H1 (cell line): Measurements from ENCODE around the gene RBM19. TPM values are rescaled to one million over a fixed set of nuclear protein-coding genes. Genes with fewer than 3 reads are reported as not detected.

Experiments
- CTCF ChIA-PET: fragments of 300-600 bp; sonication (Branson Sonifier 250); formaldehyde crosslinking; loops from one replicate; lab custom pipeline; 2021; ENCODE audit not compliant: partially characterized antibody; lab: Charles Lee
- POLR2A ChIA-PET: fragments of 300-600 bp; sonication (Branson Sonifier 250); formaldehyde crosslinking; loops from one replicate; lab custom pipeline; 2021; ENCODE audit warnings: inconsistent platforms; ENCODE audit not compliant: partially characterized antibody; lab: Charles Lee
- DNase-seq, 2 experiments: peaks; one replicate each; pipeline versions ENCODE4 v3.0.0 to v3.0.0-alpha.2; 2010 to 2022; ENCODE audit warnings: low spot score in 2 of 2, low read depth in 1 of 2, mixed read lengths in 1 of 2
- FAIRE-seq: peaks from 2 replicates; lab custom pipeline; 2011; peaks lifted over from hg19 to GRCh38; lab: Jason Lieb, UNC
- H2AFZ ChIP-seq: 2 replicates; pipeline ENCODE4 v1.8.1; 2012; ENCODE audit warnings: low read length, inconsistent platforms
- H2AK5ac ChIP-seq: 2 replicates; pipeline ENCODE4 v1.6.1; 2013; ENCODE audit warnings: low read depth, low read length
- H2BK120ac ChIP-seq: replicated peaks from 2 replicates; pipeline ENCODE3; 2013; ENCODE audit warnings: low read depth, low read length, inconsistent platforms
- H2BK12ac ChIP-seq: 2 replicates; pipeline ENCODE4 v1.6.1; 2013; ENCODE audit warnings: low read depth, low read length
- H2BK15ac ChIP-seq: 2 replicates; pipeline ENCODE4 v1.6.1; 2013; ENCODE audit warnings: low read length
- H2BK20ac ChIP-seq: 2 replicates; pipeline ENCODE4 v1.6.1; 2013; ENCODE audit warnings: low read length
- H2BK5ac ChIP-seq: 2 replicates; pipeline ENCODE4 v1.6.1; 2013; ENCODE audit warnings: low read depth, low read length
- H3K14ac ChIP-seq: 2 replicates; pipeline ENCODE4 v1.6.1; 2013; ENCODE audit warnings: inconsistent platforms; ENCODE audit not compliant: insufficient read length
- H3K18ac ChIP-seq: 2 replicates; pipeline ENCODE4 v1.6.1; 2013; ENCODE audit warnings: low read length; ENCODE audit errors: extremely low read depth
- H3K23ac ChIP-seq: 2 replicates; pipeline ENCODE4 v1.6.1; 2013; ENCODE audit warnings: inconsistent platforms; ENCODE audit not compliant: insufficient read length
- H3K23me2 ChIP-seq: 2 replicates; pipeline ENCODE4 v1.6.1; 2013; ENCODE audit warnings: low read depth, low read length
- H3K27ac ChIP-seq: 2 replicates; pipeline ENCODE4 v1.6.1; 2011; ENCODE audit warnings: low read depth, low read length, inconsistent platforms
- H3K27me3 ChIP-seq, 4 experiments: replicated peaks in 1 of 4; 1 replicate in 1 of 4; 2 replicates in 3 of 4; pipeline versions ENCODE4 v1.6.1 to v1.8.1; 2011 to 2013; ENCODE audit warnings: low read length in 3 of 4, mild to moderate bottlenecking in 3 of 4, inconsistent platforms in 2 of 4, mixed read lengths in 2 of 4, moderate library complexity in 1 of 4; ENCODE audit not compliant: control insufficient read depth in 3 of 4, insufficient read depth in 3 of 4; ENCODE audit errors: extremely low read depth in 1 of 4
- H3K36me3 ChIP-seq, 4 experiments: 2 replicates each; pipeline versions ENCODE4 v1.6.1 to v1.8.1; 2011 to 2013; ENCODE audit warnings: mild to moderate bottlenecking in 4 of 4, low read length in 3 of 4, moderate library complexity in 2 of 4, control low read depth in 1 of 4, inconsistent platforms in 1 of 4; ENCODE audit not compliant: insufficient read depth in 4 of 4, control insufficient read depth in 2 of 4
- H3K4ac ChIP-seq: replicated peaks from 2 replicates; pipeline ENCODE3; 2013; ENCODE audit warnings: low read length, low read depth, mixed read lengths, inconsistent platforms; ENCODE audit not compliant: insufficient read length
- H3K4me1 ChIP-seq, 4 experiments: replicated peaks in 1 of 4; 1 replicate in 1 of 4; 2 replicates in 3 of 4; pipeline versions ENCODE4 v1.6.1 to v1.8.1; 2011 to 2013; ENCODE audit warnings: low read length in 3 of 4, inconsistent platforms in 2 of 4, mixed read lengths in 1 of 4; ENCODE audit not compliant: insufficient read depth in 4 of 4, control insufficient read depth in 3 of 4
- H3K4me2 ChIP-seq, 2 experiments: 2 replicates each; pipeline versions ENCODE4 v1.6.1 to v1.8.1; 2011 to 2013; ENCODE audit warnings: low read depth in 2 of 2, low read length in 2 of 2, control low read depth in 1 of 2, inconsistent platforms in 1 of 2, mild to moderate bottlenecking in 1 of 2; ENCODE audit not compliant: insufficient read depth in 1 of 2
- H3K4me3 ChIP-seq, 4 experiments: fragments of 200-600, 300-600 bp in 1 of 4; sonication (generic), shearing (Covaris generic), sonication (Bioruptor Twin) in 1 of 4; 2 replicates each; pipeline versions ENCODE4 v1.5.1 to v1.8.1; 2011 to 2016; ENCODE audit warnings: low read length in 4 of 4, low read depth in 3 of 4, control low read depth in 2 of 4, inconsistent platforms in 2 of 4, mild to moderate bottlenecking in 2 of 4, mixed read lengths in 1 of 4, moderate library complexity in 1 of 4; ENCODE audit not compliant: insufficient read depth in 2 of 4; ENCODE audit errors: extremely low read depth in 1 of 4
- H3K56ac ChIP-seq: replicated peaks from 2 replicates; pipeline ENCODE3; 2013; ENCODE audit warnings: low read depth, mild to moderate bottlenecking, mixed read lengths, low read length, inconsistent platforms; ENCODE audit not compliant: insufficient read length
- H3K79me1 ChIP-seq: 2 replicates; pipeline ENCODE4 v1.6.1; 2013; ENCODE audit warnings: low read depth, low read length, control low read depth
- H3K79me2 ChIP-seq, 2 experiments: 2 replicates each; pipeline versions ENCODE4 v1.6.1 to v1.8.1; 2012 to 2013; ENCODE audit warnings: low read length in 2 of 2, mild to moderate bottlenecking in 2 of 2, inconsistent platforms in 1 of 2; ENCODE audit not compliant: insufficient read depth in 2 of 2, control insufficient read depth in 1 of 2
- H3K9ac ChIP-seq, 4 experiments: replicated peaks in 1 of 4; 1 replicate in 1 of 4; 2 replicates in 3 of 4; pipeline versions ENCODE4 v1.6.1 to v1.8.1; 2011 to 2013; ENCODE audit warnings: low read depth in 3 of 4, low read length in 3 of 4, control low read depth in 2 of 4, mild to moderate bottlenecking in 2 of 4, moderate library complexity in 2 of 4, inconsistent platforms in 1 of 4; ENCODE audit errors: extremely low read depth in 1 of 4
- H3K9me3 ChIP-seq, 2 experiments: 2 replicates each; pipeline versions ENCODE4 v1.6.1 to v1.8.1; 2012 to 2013; ENCODE audit warnings: mild to moderate bottlenecking in 2 of 2, moderate library complexity in 2 of 2, control low read depth in 1 of 2, inconsistent platforms in 1 of 2, low read depth in 1 of 2, low read length in 1 of 2, mixed read lengths in 1 of 2; ENCODE audit not compliant: insufficient read depth in 2 of 2
- H4K20me1 ChIP-seq, 2 experiments: replicated peaks in 1 of 2; 2 replicates each; pipeline versions ENCODE3 to v1.8.1; 2011 to 2013; ENCODE audit warnings: inconsistent platforms in 2 of 2, low read length in 2 of 2, mild to moderate bottlenecking in 1 of 2; ENCODE audit not compliant: insufficient read depth in 2 of 2, control insufficient read depth in 1 of 2
- H4K5ac ChIP-seq: 2 replicates; pipeline ENCODE4 v1.6.1; 2013; ENCODE audit warnings: low read length, low read depth, mixed read lengths, inconsistent platforms; ENCODE audit not compliant: insufficient read length
- H4K8ac ChIP-seq: 2 replicates; pipeline ENCODE4 v1.8.0; 2013; ENCODE audit warnings: mild to moderate bottlenecking, moderate library complexity, low read length, inconsistent platforms; ENCODE audit not compliant: insufficient read depth; ENCODE audit errors: extremely low read depth
- H4K91ac ChIP-seq: replicated peaks from 2 replicates; pipeline ENCODE3; 2013; ENCODE audit warnings: low read length, mixed read lengths, inconsistent platforms; ENCODE audit not compliant: insufficient read length
- BACH1 ChIP-seq: IDR thresholded peaks from 2 replicates; pipeline ENCODE4 v1.6.1; 2012; ENCODE audit warnings: low read length, improper control_type of control experiment
- CHD2 ChIP-seq: IDR thresholded peaks from 2 replicates; pipeline ENCODE4 v1.6.1; 2012; ENCODE audit warnings: low read length, improper control_type of control experiment
- EZH2 ChIP-seq: fragments of 200-600 bp; sonication (generic); IDR thresholded peaks from 2 replicates; pipeline ENCODE4 v1.7.1; 2012; ENCODE audit warnings: low read depth, mild to moderate bottlenecking, moderate library complexity, low read length, inconsistent platforms; ENCODE audit not compliant: severe bottlenecking
- JUND ChIP-seq: IDR thresholded peaks from 2 replicates; pipeline ENCODE4 v1.6.1; 2011; ENCODE audit warnings: mild to moderate bottlenecking, improper control_type of control experiment, low read length
- NANOG ChIP-seq: IDR thresholded peaks from 2 replicates; pipeline ENCODE4 v1.6.1; 2011; ENCODE audit warnings: low read length, low read depth, mild to moderate bottlenecking, inconsistent platforms; ENCODE audit not compliant: insufficient read depth, poor library complexity, severe bottlenecking
- PHF8 ChIP-seq: fragments of 200-600 bp; sonication (generic); conservative IDR thresholded peaks from 2 replicates; pipeline ENCODE4 v1.7.1; 2012; ENCODE audit warnings: low read depth, mild to moderate bottlenecking, inconsistent platforms, low read length, moderate library complexity
- RFX5 ChIP-seq: IDR thresholded peaks from 2 replicates; pipeline ENCODE4 v1.6.1; 2011; ENCODE audit warnings: low read depth, low read length, improper control_type of control experiment, borderline replicate concordance
- SP4 ChIP-seq: IDR thresholded peaks from 2 replicates; pipeline ENCODE4 v1.6.1; 2012; ENCODE audit warnings: low read length, inconsistent platforms
- TBP ChIP-seq: IDR thresholded peaks from 2 replicates; pipeline ENCODE4 v1.6.1; 2011; ENCODE audit warnings: low read depth, low read length, improper control_type of control experiment
- WGBS, 2 experiments: shearing (Covaris generic) in 1 of 2; methylation state at CpG; one replicate each; pipeline versions ENCODE4 v1.1.6 to v1.1.7; 2013 to 2015; ENCODE audit warnings: low lambda C conversion rate in 2 of 2, mixed read lengths in 2 of 2, inconsistent platforms in 1 of 2, low coverage in 1 of 2, missing lambda C conversion rate in 1 of 2; ENCODE audit not compliant: insufficient replicate concordance in 2 of 2, insufficient coverage in 1 of 2, insufficient read length in 1 of 2; ENCODE audit errors: extremely low coverage in 1 of 2, missing lambda C conversion rate in 1 of 2; 5-methylcytosine and 5-hydroxymethylcytosine counted together
- polyA plus RNA-seq, 7 experiments: library from polyadenylated mRNA; depleted of rRNA in 3 of 7; stranded (reverse) in 5 of 7; unstranded in 2 of 7; fragments of >200 nt in 5 of 7; fragments of 200-250 nt in 2 of 7; gene quantifications; 1 replicate in 5 of 7; 2 replicates in 1 of 7; 4 replicates in 1 of 7; pipeline versions ENCODE4 v1.2.1 to v1.2.3, GENCODE V29; 2011 to 2013; ENCODE audit warnings: missing spikeins in 2 of 7, mixed read lengths in 2 of 7
- total RNA-seq: library from RNA; stranded (reverse); fragmentation: NEBNext Ultra II Directional; extraction: Animal tissue kit (Norgen Biotek cat#: 25700); gene quantifications from 2 replicates; pipeline ENCODE4 v1.2.1, GENCODE V29; 2021

The RBM19 gene
- total and polyA plus RNA-seq, 2 of the 8 experiments (the other 6 are each of a cell fraction or from before 2014, with no cell fraction given): 23.4 to 61.9 TPM

DNA sequence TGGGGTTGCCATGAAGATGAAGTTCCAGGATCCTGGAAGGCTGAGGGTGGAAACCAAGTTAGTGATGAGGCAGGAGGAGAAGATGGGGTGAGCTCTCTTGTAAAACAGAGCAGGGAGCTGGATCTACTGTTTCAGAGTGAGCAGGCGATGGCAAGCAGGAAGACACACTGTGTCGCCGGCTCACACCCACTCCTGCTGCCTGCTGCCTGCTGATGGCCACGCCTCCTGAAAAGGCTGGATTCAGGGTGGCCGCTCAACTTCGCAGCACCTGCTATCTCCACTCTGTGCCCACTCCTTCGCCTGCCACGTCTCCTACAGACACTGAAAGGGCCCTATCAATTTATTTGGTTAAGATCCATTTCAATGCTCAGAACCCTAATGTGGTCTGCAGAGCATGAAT lies 96.1 kb downstream of the RBM19 start:
- Histone ChIP-seq H3K79me2 (no peaks in the 10 kb centered on the region), H2BK5ac (no peak overlapping the region), H3K23ac (no peak overlapping the region), H3K18ac (no peak overlapping the region), H3K9ac (no peak overlapping the region), H3K27ac (no peak overlapping the region), H4K91ac (no peak overlapping the region), H2BK120ac (no peak overlapping the region), H2BK15ac (no peak overlapping the region), H4K20me1 (no peaks in the 10 kb centered on the region), H3K4me3 (no peak overlapping the region), H3K4ac (no peak overlapping the region), H3K23me2 (no peaks in the 10 kb centered on the region), H4K8ac (no peak overlapping the region), H2BK12ac (no peak overlapping the region), H3K9me3 (peaks cover 0 to 7% of the 10 kb centered on the region in 2 experiments; a peak in 2 of 4 replicates), H3K56ac (no peak overlapping the region), H2AK5ac (no peak overlapping the region), H3K14ac (no peak overlapping the region), H2AFZ (no peak overlapping the region), H3K4me2 (no peak overlapping the region; a peak in 1 of 4 replicates), H3K4me1 (no peaks in the 10 kb centered on the region; a peak in 1 of 7 replicates), H2BK20ac (no peak overlapping the region), H3K79me1 (no peaks in the 10 kb centered on the region), H4K5ac (no peak overlapping the region), H3K36me3 (peaks cover 0 to 7% (median 1%) of the 10 kb centered on the region in 4 experiments; a peak in 3 of 8 replicates), H3K27me3 (no peaks in the 10 kb centered on the region)
- ChIA-PET CTCF (interaction anchor here (1.0 to 5.2 kb wide), 5 partner anchors 11 to 61 kb away, joined by 3 to 40 read pairs (median 8); no protein-coding TSS in a partner anchor), POLR2A (no interaction called here)
- WGBS, 2 experiments: 91% methylated on average over 8 of the region's 8 CpGs; no CpG with 5 or more reads in 1 of the 2 experiments
- FAIRE-seq (no peak), DNase-seq (no peak)
- no peak for TF ChIP-seq CHD2
- TF ChIP-seq PHF8: no peak
- no peak for TF ChIP-seq BACH1
- no peak for TF ChIP-seq SP4
- no peak for TF ChIP-seq NANOG
- TF ChIP-seq EZH2: no peak
- TF ChIP-seq JUND: no peak
- no peak for TF ChIP-seq TBP
- TF ChIP-seq RFX5: no peak
